GM12878 (cell line): ENCODE results near the gene TMEM59. TPM values are rescaled to one million over a fixed set of nuclear protein-coding genes. Genes with fewer than 3 reads are reported as not detected.
A peak's percentile ranks its signal among the peaks of the same experiment; 100 is the strongest.

ENCODE experiments used
- ATAC-seq: fragments of 200-7000 bp; cut with Tn5 transposase; 3 replicates; pipeline ENCODE4 v1.9.1; 2020; ENCODE audit warnings: mild to moderate bottlenecking, moderate library complexity
- BruUV-seq: library from RNA; stranded (reverse); fragments of 400-500 nt; replicated peaks from 2 replicates; lab custom pipeline; 2021; lab: Mats Ljungman, UMichigan
- CTCF ChIA-PET: fragments of 300-600 bp; sonication (Branson Sonifier 250); formaldehyde crosslinking; extraction: SDS; loops from one replicate; lab custom pipeline; 2021; ENCODE audit warnings: inconsistent platforms; lab: Yijun Ruan, JAX
- POLR2A ChIA-PET: fragments of 350-600 bp; formaldehyde crosslinking; extraction: SDS; loops from one replicate; lab custom pipeline; 2021; ENCODE audit warnings: inconsistent platforms; lab: Charles Lee
- RAD21 ChIA-PET: fragments of 300-600 bp; sonication (Branson Sonifier 250); formaldehyde crosslinking; loops from one replicate; lab custom pipeline; 2023; ENCODE audit warnings: antibody characterized with exemption; ENCODE audit not compliant: unreplicated experiment; lab: Charles Lee
- SMC1A ChIA-PET: fragments of 300-600 bp; sonication (Branson Sonifier 250); formaldehyde crosslinking; loops from one replicate; lab custom pipeline; 2023; ENCODE audit not compliant: unreplicated experiment, uncharacterized antibody; lab: Charles Lee
- DNase-seq: peaks from one replicate; pipeline ENCODE4 v3.0.0-alpha.2; 2011; ENCODE audit warnings: low read depth, low spot score
- FAIRE-seq: peaks from 3 replicates; lab custom pipeline; 2011; peaks lifted over from hg19 to GRCh38; lab: Jason Lieb, UNC
- H2AFZ ChIP-seq: 2 replicates; pipeline ENCODE4 v1.6.0; 2011; ENCODE audit warnings: low read depth, low read length, control low read depth; ENCODE audit not compliant: control insufficient read depth
- H3K27ac ChIP-seq: 2 replicates; pipeline ENCODE4 v1.5.1; 2011; ENCODE audit warnings: control low read depth; ENCODE audit not compliant: control insufficient read depth, insufficient read depth
- H3K27me3 ChIP-seq, 2 experiments: replicated peaks in 1 of 2; 2 replicates each; pipeline versions ENCODE4 v1.6.0 to v1.6.1; 2011; ENCODE audit warnings: low read length in 1 of 2; ENCODE audit not compliant: control insufficient read depth in 2 of 2, insufficient read depth in 2 of 2
- H3K36me3 ChIP-seq, 2 experiments: 2 replicates each; pipeline ENCODE4 v1.5.1; 2011; ENCODE audit warnings: low read length in 1 of 2; ENCODE audit not compliant: control insufficient read depth in 2 of 2, insufficient read depth in 2 of 2
- H3K4me1 ChIP-seq: 2 replicates; pipeline ENCODE4 v1.6.1; 2011; ENCODE audit warnings: mild to moderate bottlenecking, low read length, moderate library complexity, mixed read lengths; ENCODE audit not compliant: control insufficient read depth, insufficient read depth
- H3K4me2 ChIP-seq: 2 replicates; pipeline ENCODE4 v1.6.0; 2011; ENCODE audit warnings: control low read depth; ENCODE audit not compliant: control insufficient read depth, insufficient read depth
- H3K4me3 ChIP-seq: fragments of 200-600 bp; sonication (generic); 2 replicates; pipeline ENCODE4 v1.5.1; 2016
- H3K79me2 ChIP-seq: 2 replicates; pipeline ENCODE4 v1.6.0; 2011; ENCODE audit warnings: low read length; ENCODE audit not compliant: control insufficient read depth, insufficient read depth
- H3K9ac ChIP-seq: 2 replicates; pipeline ENCODE4 v1.8.0; 2011; ENCODE audit warnings: low read length, control low read depth, mixed read lengths; ENCODE audit not compliant: control insufficient read depth, insufficient read depth
- H3K9me3 ChIP-seq: replicated peaks from 3 replicates; pipeline ENCODE4 v1.5.1; 2011; ENCODE audit warnings: mild to moderate bottlenecking, low read length; ENCODE audit not compliant: control insufficient read depth, insufficient read depth
- H4K20me1 ChIP-seq: 2 replicates; pipeline ENCODE4 v1.6.0; 2011; ENCODE audit not compliant: control insufficient read depth, insufficient read depth
- CREM ChIP-seq: IDR thresholded peaks from 2 replicates; pipeline ENCODE4 v1.6.1; 2014; ENCODE audit warnings: antibody characterized with exemption, low read depth
- IKZF2 ChIP-seq, 2 experiments: fragments of 450-650 bp; IDR thresholded peaks; 2 replicates each; pipeline ENCODE4 v1.6.1; 2017; ENCODE audit warnings: mild to moderate bottlenecking in 2 of 2, moderate library complexity in 2 of 2
- KAT2A ChIP-seq: conservative IDR thresholded peaks from 2 replicates; pipeline ENCODE4 v1.6.1; 2011; ENCODE audit warnings: low read depth, low read length; ENCODE audit not compliant: control insufficient read depth
- MEF2A ChIP-seq: IDR thresholded peaks from 2 replicates; pipeline ENCODE4 v1.6.1; 2011; ENCODE audit warnings: low read depth, mild to moderate bottlenecking, low read length, moderate library complexity; ENCODE audit not compliant: insufficient read depth
- NR2F1 ChIP-seq: fragments of 450-650 bp; conservative IDR thresholded peaks from 2 replicates; pipeline ENCODE4 v1.6.1; 2017; ENCODE audit warnings: mild to moderate bottlenecking
- PAX8 ChIP-seq: fragments of 450-650 bp; IDR thresholded peaks from 2 replicates; pipeline ENCODE4 v1.6.1; 2017; ENCODE audit warnings: mild to moderate bottlenecking, moderate library complexity
- RELB ChIP-seq: fragments of 450-650 bp; IDR thresholded peaks from 2 replicates; pipeline ENCODE4 v1.6.1; 2017; ENCODE audit warnings: low read depth, mild to moderate bottlenecking, moderate library complexity
- SMARCA5 ChIP-seq: fragments of 450-650 bp; IDR thresholded peaks from 2 replicates; pipeline ENCODE4 v1.6.1; 2017; ENCODE audit warnings: mild to moderate bottlenecking
- TCF3 ChIP-seq: IDR thresholded peaks from 2 replicates; pipeline ENCODE4 v1.6.1; 2012; ENCODE audit warnings: low read depth, mild to moderate bottlenecking, low read length, borderline replicate concordance; ENCODE audit not compliant: insufficient read depth
- ZNF384 ChIP-seq: IDR thresholded peaks from 2 replicates; pipeline ENCODE4 v1.6.1; 2012; ENCODE audit warnings: low read depth, mild to moderate bottlenecking, low read length, improper control_type of control experiment, borderline replicate concordance
- WGBS: methylation state at CpG from one replicate; pipeline ENCODE4 v1.1.6; 2016; ENCODE audit warnings: low lambda C conversion rate; ENCODE audit not compliant: insufficient replicate concordance, insufficient coverage; ENCODE audit errors: missing lambda C conversion rate; 5-methylcytosine and 5-hydroxymethylcytosine counted together
- in situ Hi-C: fragments of 300-500 bp; cut with MboI; formaldehyde crosslinking; loops from 9 replicates; pipeline ENCODE4 v1.14.3; 2018; ENCODE audit warnings: mixed read lengths
- intact Hi-C: fragments of 100-400 bp; cut with micrococcal nuclease; formaldehyde crosslinking; loops from one replicate; pipeline ENCODE4 v1.14.2; 2022; ENCODE audit not compliant: unreplicated experiment
- polyA plus RNA-seq, 11 experiments: library from polyadenylated mRNA; depleted of rRNA in 4 of 11; unstranded in 6 of 11; stranded (reverse) in 5 of 11; fragments of >200 nt; fragmentation: Nextera tagmentation in 4 of 11; fragmentation: Illumina TruSeq in 1 of 11; extraction: Ambion mirVana in 4 of 11; extraction: Trizol in 1 of 11; gene quantifications; 1 replicate in 1 of 11; 2 replicates in 10 of 11; pipeline versions ENCODE4 v1.2.1 to v1.2.3, GENCODE V29; 2011 to 2016; ENCODE audit warnings: inconsistent platforms in 2 of 11, missing spikeins in 2 of 11, low read depth in 1 of 11
- total RNA-seq, 4 experiments: library from RNA; depleted of rRNA in 3 of 4; stranded (reverse); fragments of >200 nt in 3 of 4; fragmentation: Illumina TruSeq in 1 of 4; extraction: Trizol in 1 of 4; gene quantifications; 2 replicates each; pipeline versions ENCODE4 v1.2.1 to v1.2.3, GENCODE V29; 2013 to 2021

TMEM59 gene
- total and polyA plus RNA-seq, 10 of the 15 experiments (the other 5 are each of a cell fraction or from before 2014, with no cell fraction given), result 69.9 to 273 (median 111) TPM

GRCh38 chr1:54047384-54048305 is 5.4 kb downstream of the TMEM59 start:
- Histone ChIP-seq H3K4me3 (peak overlapping the region; percentile 39; the same call in 1 of the 2 replicates), H2AFZ (no peak overlapping the region), H3K36me3 (peaks cover 0 to 3% of the 10 kb centered on the region in 2 experiments; a peak in 2 of 4 replicates), H3K4me2 (peak overlapping the region; percentile 82), H3K27me3 (no peaks in the 10 kb centered on the region), H3K27ac (peak overlapping the region; percentile 50), H3K9me3 (no peaks in the 10 kb centered on the region)
- intact Hi-C loops (no loop called here), in situ Hi-C loops (no loop called here)
- no peak for DNase-seq
- ChIA-PET RAD21 (interaction anchor here (1.5 to 2.9 kb wide), 4 partner anchors 34 to 168 kb away, joined by 4 to 13 read pairs (median 4); partner anchors contain the start of genes CYB5RL, IFT25, LRRC42 and MRPL37), POLR2A (no interaction called here)
- 51% methylated on average over 5 of the region's 5 CpGs for WGBS
- TF ChIP-seq TCF3, result 0 out of 2 replicates have a peak, but pooled peaks have one; percentile 18
- peak; percentile 39 to 57; a peak in 2 of 4 replicates for TF ChIP-seq IKZF2 (IDR thresholded peaks at IDR 0.05)
- TF ChIP-seq SMARCA5, result 0 out of 2 replicates have a peak, but pooled peaks have one; percentile 20
- 0 out of 2 replicates have a peak, but pooled peaks have one; percentile 5 for TF ChIP-seq MEF2A
- 0 out of 2 replicates have a peak, but pooled peaks have one; percentile 45 for TF ChIP-seq RELB
- 0 out of 2 replicates have a peak, but pooled peaks have one; percentile 22 for TF ChIP-seq ZNF384
- no peak for TF ChIP-seq KAT2A
- no peak for TF ChIP-seq PAX8
- TF ChIP-seq CREM, result no peak
- TF ChIP-seq NR2F1, result peak; percentile 70
- TF ChIP-seq, all 136 proteins: peak for 7
- peak; percentile 67 for ATAC-seq
- no peaks in the 10 kb centered on the region for H4K20me1 ChIP-seq
- peaks cover 66% of the 10 kb centered on the region for H3K79me2 ChIP-seq
- FAIRE-seq, result no peak
- ChIA-PET SMC1A (interaction anchor here (0.9 to 2.9 kb wide), 10 partner anchors 8 to 187 kb away, joined by 3 to 9 read pairs (median 4); no protein-coding TSS in a partner anchor), CTCF (interaction anchor here (1.2 to 2.2 kb wide), 9 partner anchors 11 to 754 kb away, joined by 3 to 11 read pairs (median 7); no protein-coding TSS in a partner anchor)
- H3K4me1 ChIP-seq, result peaks cover 18% of the 10 kb centered on the region
- BruUV-seq, result no TSS peak
- H3K9ac ChIP-seq, result no peak overlapping the region
